HEK293T (cell line): Measurements from ENCODE around the gene AGAP1.

Experiments
- CTCF ChIA-PET: fragments of 350-600 bp; formaldehyde crosslinking; extraction: SDS; loops from one replicate; lab custom pipeline; 2021; ENCODE audit warnings: antibody characterized with exemption, inconsistent platforms; lab: Yijun Ruan, JAX
- POLR2A ChIA-PET: fragments of 350-600 bp; formaldehyde crosslinking; extraction: SDS; loops from one replicate; lab custom pipeline; 2020; ENCODE audit warnings: antibody characterized with exemption, inconsistent platforms; lab: Yijun Ruan, JAX
- DNase-seq: peaks from one replicate; pipeline ENCODE4 v3.0.0; 2012; ENCODE audit warnings: mixed read lengths; ENCODE audit errors: extremely low spot score
- ARNT ChIP-seq: fragments of 450-650 bp; IDR thresholded peaks from 2 replicates; pipeline ENCODE4 v1.6.1; 2017; ENCODE audit warnings: mild to moderate bottlenecking
- BHLHE40 ChIP-seq: fragments of 450-650 bp; IDR thresholded peaks from 2 replicates; pipeline ENCODE4 v1.6.1; 2016; ENCODE audit warnings: mild to moderate bottlenecking, moderate library complexity, borderline replicate concordance
- CTBP1 ChIP-seq: fragments of 450-650 bp; IDR thresholded peaks from 2 replicates; pipeline ENCODE4 v1.6.1; 2016; ENCODE audit warnings: borderline replicate concordance
- ELF4 ChIP-seq: fragments of 450-650 bp; IDR thresholded peaks from 2 replicates; pipeline ENCODE4 v1.6.1; 2017; ENCODE audit warnings: antibody characterized with exemption
- FOXA1 ChIP-seq: fragments of 450-650 bp; IDR thresholded peaks from 2 replicates; pipeline ENCODE4 v1.6.1; 2016; ENCODE audit warnings: mild to moderate bottlenecking
- FOXK2 ChIP-seq: fragments of 450-650 bp; IDR thresholded peaks from 2 replicates; pipeline ENCODE4 v1.6.1; 2016; ENCODE audit warnings: mild to moderate bottlenecking
- FOXM1 ChIP-seq: fragments of 450-650 bp; IDR thresholded peaks from 2 replicates; pipeline ENCODE4 v1.6.1; 2017; ENCODE audit warnings: mild to moderate bottlenecking, borderline replicate concordance
- HDGF ChIP-seq: fragments of 450-650 bp; IDR thresholded peaks from 2 replicates; pipeline ENCODE4 v1.6.1; 2017; ENCODE audit warnings: antibody characterized with exemption, borderline replicate concordance
- L3MBTL2 ChIP-seq: fragments of 450-650 bp; conservative IDR thresholded peaks from 2 replicates; pipeline ENCODE4 v1.6.1; 2016; ENCODE audit warnings: mild to moderate bottlenecking
- LEF1 ChIP-seq: fragments of 450-650 bp; IDR thresholded peaks from 2 replicates; pipeline ENCODE4 v1.6.1; 2017; ENCODE audit warnings: mild to moderate bottlenecking, borderline replicate concordance
- NFRKB ChIP-seq: fragments of 450-650 bp; IDR thresholded peaks from 2 replicates; pipeline ENCODE4 v1.6.1; 2016; ENCODE audit warnings: mild to moderate bottlenecking, moderate library complexity
- PKNOX1 ChIP-seq: fragments of 450-650 bp; IDR thresholded peaks from 2 replicates; pipeline ENCODE4 v1.6.1; 2016
- SP1 ChIP-seq: fragments of 450-650 bp; IDR thresholded peaks from 2 replicates; pipeline ENCODE4 v1.6.1; 2017
- SUZ12 ChIP-seq: fragments of 450-650 bp; IDR thresholded peaks from 2 replicates; pipeline ENCODE4 v1.6.1; 2016; ENCODE audit warnings: mild to moderate bottlenecking
- TARDBP ChIP-seq: fragments of 450-650 bp; IDR thresholded peaks from 2 replicates; pipeline ENCODE4 v1.6.1; 2016
- ZNF384 ChIP-seq: fragments of 450-650 bp; IDR thresholded peaks from 2 replicates; pipeline ENCODE4 v1.6.1; 2016

The AGAP1 gene

GRCh38 chr2:235493775-235494715 lies at the start of gene AGAP1:
AGAP1 (plus strand) TSS chr2:235494043.
- peak; percentile 81 for DNase-seq
- TF ChIP-seq FOXA1: no peak
- TF ChIP-seq ELF4: no peak
- 0 out of 2 replicates have a peak, but pooled peaks have one; percentile 30 for TF ChIP-seq LEF1
- TF ChIP-seq HDGF: no peak
- TF ChIP-seq PKNOX1: no peak
- no peak for TF ChIP-seq FOXK2
- no peak for TF ChIP-seq ZNF384
- TF ChIP-seq ARNT: no peak
- 0 out of 2 replicates have a peak, but pooled peaks have one; percentile 51 for TF ChIP-seq FOXM1
- TF ChIP-seq SUZ12: no peak
- ChIA-PET POLR2A (no interaction called here), CTCF (no interaction called here)

- DNase-seq: no peak
- ChIA-PET CTCF (no interaction called here), POLR2A (no interaction called here)
- no peak for TF ChIP-seq HDGF
Observed at GRCh38 chr2:235444101-235444597, 49.7 kb upstream of the AGAP1 start.

GRCh38 chr2:235445116-235445515 lies 48.7 kb upstream of the AGAP1 start:
- POLR2A ChIA-PET: no interaction called here
- TF ChIP-seq ARNT: no peak
- no peak for TF ChIP-seq NFRKB
- no peak for TF ChIP-seq FOXA1
- TF ChIP-seq ELF4: no peak
- no peak for TF ChIP-seq CTBP1
- TF ChIP-seq FOXM1: no peak
- TF ChIP-seq L3MBTL2: no peak
- DNase-seq: no peak
- CTCF ChIA-PET: no interaction called here

GRCh38 chr2:235446082-235446481 lies 47.8 kb upstream of the AGAP1 start:
- TF ChIP-seq ELF4: no peak
- no peak for TF ChIP-seq HDGF
- no peak for TF ChIP-seq SP1
- no peak for TF ChIP-seq FOXA1
- TF ChIP-seq SUZ12: no peak
- TF ChIP-seq LEF1: no peak
- no peak for TF ChIP-seq BHLHE40
- TF ChIP-seq CTBP1: no peak
- no peak for TF ChIP-seq NFRKB
- no peak for TF ChIP-seq ZNF384
- no peak for DNase-seq
- CTCF ChIA-PET: no interaction called here
- POLR2A ChIA-PET: no interaction called here

GRCh38 chr2:235447210-235447609 lies 46.6 kb upstream of the AGAP1 start:
- ChIA-PET POLR2A (no interaction called here), CTCF (no interaction called here)
- no peak for DNase-seq
- no peak for TF ChIP-seq FOXA1
- TF ChIP-seq L3MBTL2: no peak
- no peak for TF ChIP-seq FOXM1
- TF ChIP-seq ELF4: no peak
- TF ChIP-seq SP1: no peak
- no peak for TF ChIP-seq HDGF
- TF ChIP-seq TARDBP: no peak
- TF ChIP-seq SUZ12: no peak
- TF ChIP-seq CTBP1: no peak
- TF ChIP-seq FOXK2: no peak
- no peak for TF ChIP-seq ARNT
- TF ChIP-seq BHLHE40: no peak
- no peak for TF ChIP-seq NFRKB
- TF ChIP-seq LEF1: no peak
- TF ChIP-seq PKNOX1: no peak

- ChIA-PET CTCF (no interaction called here), POLR2A (no interaction called here)
- TF ChIP-seq PKNOX1 (no peak), L3MBTL2 (no peak), LEF1 (no peak), FOXA1 (no peak), SP1 (no peak), ARNT (no peak), CTBP1 (no peak), HDGF (no peak)
- no peak for DNase-seq
Observed at GRCh38 chr2:235449568-235449967, 44.3 kb upstream of the AGAP1 start.
